Psoas muscle (tissue), 8 donors: ENCODE data around the gene RPS23. TPM values are rescaled to one million over a fixed set of nuclear protein-coding genes. Genes with fewer than 3 reads are reported as not detected.

Experiments used
- ATAC-seq, 4 donors: fragments of 200-7000 bp; cut with Tn5 transposase; one replicate each; pipeline ENCODE4 v1.9.1; 2020; ENCODE audit warnings: moderate library complexity in 3 of 4, mild to moderate bottlenecking in 2 of 4
- DNase-seq, 2 donors: peaks; one replicate each; pipeline ENCODE4 v3.0.0-alpha.2; 2020
- H3K27ac ChIP-seq: fragments of 200-600 bp; one replicate; pipeline ENCODE4 v1.8.0; 2022
- H3K27me3 ChIP-seq, 3 donors: fragments of 200-600 bp in 1 of 3; one replicate each; pipeline versions ENCODE4 v1.6.1 to v1.8.0; 2013 to 2022; ENCODE audit warnings: low read length in 2 of 3, mild to moderate bottlenecking in 2 of 3, moderate library complexity in 1 of 3; ENCODE audit not compliant: insufficient read depth in 3 of 3
- H3K36me3 ChIP-seq, 2 donors: fragments of 200-600 bp in 1 of 2; one replicate each; pipeline versions ENCODE4 v1.6.1 to v1.8.0; 2013 to 2022; ENCODE audit warnings: low read depth in 1 of 2, mild to moderate bottlenecking in 1 of 2, moderate library complexity in 1 of 2; ENCODE audit not compliant: insufficient read depth in 1 of 2
- H3K4me1 ChIP-seq: fragments of 200-600 bp; one replicate; pipeline ENCODE4 v1.8.0; 2022
- H3K4me3 ChIP-seq: fragments of 200-600 bp; one replicate; pipeline ENCODE4 v1.8.0; 2022; ENCODE audit warnings: mild to moderate bottlenecking
- H3K9me3 ChIP-seq: fragments of 200-600 bp; one replicate; pipeline ENCODE4 v1.8.0; 2022
- CTCF ChIP-seq: fragments of 200-600 bp; IDR thresholded peaks from one replicate; pipeline ENCODE4 v1.8.0; 2022; ENCODE audit warnings: antibody characterized with exemption
- WGBS, 3 donors: extraction: QIAGEN DNeasy Blood & Tissue Kit; methylation state at CpG; one replicate each; pipeline versions ENCODE4 v1.1.6 to v1.1.7; 2013; 5-methylcytosine and 5-hydroxymethylcytosine counted together
- intact Hi-C, 2 donors: fragments of 100-400 bp; cut with DNase I; formaldehyde crosslinking; loops; one replicate each; pipeline versions ENCODE4 v1.11.0 to v1.14.2; 2022
- polyA plus RNA-seq, 3 donors: library from polyadenylated mRNA; stranded (reverse); fragments of 200-250 nt; gene quantifications; one replicate each; pipeline ENCODE4 v1.2.3, GENCODE V29; 2013
- total RNA-seq, 4 donors: library from RNA; stranded (reverse); fragmentation: NEBNext Ultra II Directional in 2 of 4; extraction: Animal tissue kit (Norgen Biotek cat#: 25700) in 2 of 4; gene quantifications; one replicate each; pipeline versions ENCODE4 v1.2.1 to v1.2.4, GENCODE V29; 2021 to 2023
- donor health status: healthy with polysubstance abuse.
- donor health status: DM: no; HTN: no; CAD: no; lungs with moderate emphysema.
- donor health status: Bipolar disorder and iron deficiency.
- donor health status: healthy.
- donor health status: DM: yes; HTN: yes; CAD: no.
- donor health status: DM: no; HTN: no; CAD: no.
- donor health status: DM: no; HTN: no; CAD: no.
- donor health status: DM: yes; HTN: yes; CAD: no.

The RPS23 gene
- total and polyA plus RNA-seq, 7 donors, result 1,381 to 4,268 (median 2,201) TPM

- DNase-seq (no peak), ATAC-seq (no peak)
- intact Hi-C loops, result no loop called here
- H3K36me3 ChIP-seq, result no peaks in the 10 kb centered on the region
- no peak overlapping the region for H3K4me3 ChIP-seq
- no peak overlapping the region for H3K27ac ChIP-seq
- no peaks in the 10 kb centered on the region for H3K9me3 ChIP-seq
- H3K27me3 ChIP-seq, result no peaks in the 10 kb centered on the region
- 33 to 53% (median 47%) methylated on average over 2 of the region's 2 CpGs for WGBS, 3 donors
- no peaks in the 10 kb centered on the region for H3K4me1 ChIP-seq
- TF ChIP-seq CTCF, result no peak
Observed at GRCh38 chr5:82320966-82321365, 42.8 kb upstream of the RPS23 start.

- Histone ChIP-seq H3K4me3 (no peak overlapping the region), H3K9me3 (no peaks in the 10 kb centered on the region), H3K36me3 (no peaks in the 10 kb centered on the region), H3K27me3 (no peaks in the 10 kb centered on the region), H3K4me1 (no peaks in the 10 kb centered on the region), H3K27ac (no peak overlapping the region)
- DNase-seq (no peak), ATAC-seq (no peak)
- 89 to 91% (median 89%) methylated on average over 5 of the region's 5 CpGs for WGBS, 3 donors
- intact Hi-C loops, result no loop called here
- no peak for TF ChIP-seq CTCF
Observed at GRCh38 chr5:82319651-82320376, 41.7 kb upstream of the RPS23 start.

GRCh38 chr5:82319192-82319591 is 41.0 kb upstream of the RPS23 start:
- WGBS, 3 donors, result 75 to 84% (median 79%) methylated on average over 2 of the region's 2 CpGs
- DNase-seq, result no peak
- H3K4me3 ChIP-seq, result no peak overlapping the region
- H3K4me1 ChIP-seq, result no peaks in the 10 kb centered on the region
- no peaks in the 10 kb centered on the region for H3K27me3 ChIP-seq
- TF ChIP-seq CTCF, result no peak
- H3K9me3 ChIP-seq, result no peaks in the 10 kb centered on the region
- no peak overlapping the region for H3K27ac ChIP-seq
- no peaks in the 10 kb centered on the region for H3K36me3 ChIP-seq
- intact Hi-C loops, result no loop called here
- ATAC-seq, result no peak

GRCh38 chr5:82314964-82315758 is 37.0 kb upstream of the RPS23 start:
- 60 to 82% (median 63%) methylated on average over 4 of the region's 4 CpGs for WGBS, 3 donors

More at GRCh38 chr5:82314964-82315758, 37.0 kb upstream of the RPS23 start:
- Histone ChIP-seq H3K36me3 (no peaks in the 10 kb centered on the region), H3K9me3 (no peaks in the 10 kb centered on the region), H3K27me3 (no peaks in the 10 kb centered on the region), H3K4me1 (no peaks in the 10 kb centered on the region), H3K27ac (no peak overlapping the region), H3K4me3 (no peak overlapping the region)
- intact Hi-C loops, result no loop called here
- TF ChIP-seq CTCF, result no peak
- ATAC-seq, result peak in 3 of 4 donors; percentile 28 to 66 (median 45)
- no peak for DNase-seq
